Breast epithelium (tissue), 4 donors: ENCODE results near the gene C17orf113. TPM values are rescaled to one million over a fixed set of nuclear protein-coding genes. Genes with fewer than 3 reads are reported as not detected.
A peak's percentile ranks its signal among the peaks of the same experiment; 100 is the strongest.

Experiments
- DNase-seq, 2 donors: peaks; one replicate each; pipeline ENCODE4 v3.0.0-alpha.2; 2019; ENCODE audit warnings: low spot score in 2 of 2
- H3K27ac ChIP-seq, 2 donors: fragments of 200-600 bp; sonication (generic) in 1 of 2; one replicate each; pipeline ENCODE4 v1.5.1; 2016 to 2019; ENCODE audit warnings: mild to moderate bottlenecking in 1 of 2
- H3K27me3 ChIP-seq, 2 donors: fragments of 200-600 bp; sonication (generic) in 1 of 2; one replicate each; pipeline versions ENCODE4 v1.5.1 to v1.6.0; 2017 to 2019; ENCODE audit warnings: control low read depth in 1 of 2, mild to moderate bottlenecking in 1 of 2
- H3K36me3 ChIP-seq: fragments of 200-600 bp; one replicate; pipeline ENCODE4 v1.5.1; 2019
- H3K4me1 ChIP-seq, 2 donors: fragments of 200-600 bp; sonication (generic); one replicate each; pipeline ENCODE4 v1.5.1; 2016 to 2019; ENCODE audit warnings: control low read depth in 1 of 2
- H3K4me3 ChIP-seq, 3 donors: fragments of 200-600 bp; sonication (generic); 1 replicate in 2 of 3; 2 replicates in 1 of 3; pipeline ENCODE4 v1.5.1; 2016 to 2019; ENCODE audit warnings: mild to moderate bottlenecking in 3 of 3, moderate library complexity in 2 of 3
- H3K9me3 ChIP-seq, 2 donors: fragments of 200-600 bp; sonication (generic) in 1 of 2; one replicate each; pipeline ENCODE4 v1.5.1; 2016 to 2019; ENCODE audit warnings: control low read depth in 1 of 2
- POLR2A ChIP-seq: fragments of 450-650 bp; IDR thresholded peaks from one replicate; pipeline ENCODE4 v1.6.1; 2016; ENCODE audit warnings: antibody characterized with exemption, mild to moderate bottlenecking, moderate library complexity
- POLR2AphosphoS5 ChIP-seq, 3 donors: sonication (generic); formaldehyde crosslinking; IDR thresholded peaks; one replicate each; pipeline ENCODE4 v1.6.1; 2017; ENCODE audit warnings: antibody characterized with exemption in 3 of 3
- intact Hi-C: fragments of 100-400 bp; cut with DNase I; formaldehyde crosslinking; loops from one replicate; pipeline ENCODE4 v1.15.1; 2023; ENCODE audit warnings: low total_unique reads
- total RNA-seq, 3 donors: library from RNA; depleted of rRNA; stranded (reverse); fragments of >200 nt; gene quantifications; one replicate each; pipeline ENCODE4 v1.1.0, GENCODE V29; 2016
- TF ChIP-seq, protein P1 (sequence below), 3 donors: fragments of 450-650 bp; IDR thresholded peaks; one replicate each; pipeline ENCODE4 v1.5.1; 2016 to 2017; ENCODE audit warnings: antibody characterized with exemption in 3 of 3, mild to moderate bottlenecking in 3 of 3, moderate library complexity in 3 of 3

The C17orf113 gene
- total RNA-seq, 3 donors from 2014 or later: 1.3 to 4.0 (median 2.3) TPM

DNA sequence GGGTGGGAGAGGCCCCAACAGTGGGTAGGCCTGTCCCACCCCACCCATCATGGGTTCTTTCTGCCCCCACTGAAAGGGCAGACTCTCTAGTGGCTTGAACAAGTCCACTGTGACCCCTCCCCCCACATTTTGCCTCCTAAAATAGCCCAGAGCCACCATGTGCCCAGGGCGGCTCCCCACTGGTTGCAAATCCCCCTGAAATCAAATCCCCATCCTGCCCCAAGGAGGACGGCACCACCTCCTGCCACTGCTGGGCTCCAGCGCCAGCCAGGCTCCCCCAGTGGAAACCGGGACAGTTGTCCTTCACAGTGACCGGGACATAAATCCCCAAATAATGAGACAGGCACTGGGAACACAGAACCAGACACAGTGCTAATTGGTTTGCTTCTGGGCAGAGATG is 27.4 kb upstream of the C17orf113 start:
- no peaks in the 10 kb centered on the region for H3K36me3 ChIP-seq
- DNase-seq: no peak
- no peaks in the 10 kb centered on the region for H3K4me1 ChIP-seq
- TF ChIP-seq POLR2A (no peak), POLR2AphosphoS5 (IDR thresholded peaks at IDR 0.05) (no peak)
- TF ChIP-seq, protein P1, sequence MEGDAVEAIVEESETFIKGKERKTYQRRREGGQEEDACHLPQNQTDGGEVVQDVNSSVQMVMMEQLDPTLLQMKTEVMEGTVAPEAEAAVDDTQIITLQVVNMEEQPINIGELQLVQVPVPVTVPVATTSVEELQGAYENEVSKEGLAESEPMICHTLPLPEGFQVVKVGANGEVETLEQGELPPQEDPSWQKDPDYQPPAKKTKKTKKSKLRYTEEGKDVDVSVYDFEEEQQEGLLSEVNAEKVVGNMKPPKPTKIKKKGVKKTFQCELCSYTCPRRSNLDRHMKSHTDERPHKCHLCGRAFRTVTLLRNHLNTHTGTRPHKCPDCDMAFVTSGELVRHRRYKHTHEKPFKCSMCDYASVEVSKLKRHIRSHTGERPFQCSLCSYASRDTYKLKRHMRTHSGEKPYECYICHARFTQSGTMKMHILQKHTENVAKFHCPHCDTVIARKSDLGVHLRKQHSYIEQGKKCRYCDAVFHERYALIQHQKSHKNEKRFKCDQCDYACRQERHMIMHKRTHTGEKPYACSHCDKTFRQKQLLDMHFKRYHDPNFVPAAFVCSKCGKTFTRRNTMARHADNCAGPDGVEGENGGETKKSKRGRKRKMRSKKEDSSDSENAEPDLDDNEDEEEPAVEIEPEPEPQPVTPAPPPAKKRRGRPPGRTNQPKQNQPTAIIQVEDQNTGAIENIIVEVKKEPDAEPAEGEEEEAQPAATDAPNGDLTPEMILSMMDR (IDR thresholded peaks at IDR 0.05): no peak
- no peak overlapping the region for H3K4me3 ChIP-seq
- intact Hi-C loops: no loop called here
- no peak overlapping the region for H3K27ac ChIP-seq
- H3K27me3 ChIP-seq: peaks cover under 1 to 4% of the 10 kb centered on the region in 2 donors
- no peaks in the 10 kb centered on the region for H3K9me3 ChIP-seq

DNA sequence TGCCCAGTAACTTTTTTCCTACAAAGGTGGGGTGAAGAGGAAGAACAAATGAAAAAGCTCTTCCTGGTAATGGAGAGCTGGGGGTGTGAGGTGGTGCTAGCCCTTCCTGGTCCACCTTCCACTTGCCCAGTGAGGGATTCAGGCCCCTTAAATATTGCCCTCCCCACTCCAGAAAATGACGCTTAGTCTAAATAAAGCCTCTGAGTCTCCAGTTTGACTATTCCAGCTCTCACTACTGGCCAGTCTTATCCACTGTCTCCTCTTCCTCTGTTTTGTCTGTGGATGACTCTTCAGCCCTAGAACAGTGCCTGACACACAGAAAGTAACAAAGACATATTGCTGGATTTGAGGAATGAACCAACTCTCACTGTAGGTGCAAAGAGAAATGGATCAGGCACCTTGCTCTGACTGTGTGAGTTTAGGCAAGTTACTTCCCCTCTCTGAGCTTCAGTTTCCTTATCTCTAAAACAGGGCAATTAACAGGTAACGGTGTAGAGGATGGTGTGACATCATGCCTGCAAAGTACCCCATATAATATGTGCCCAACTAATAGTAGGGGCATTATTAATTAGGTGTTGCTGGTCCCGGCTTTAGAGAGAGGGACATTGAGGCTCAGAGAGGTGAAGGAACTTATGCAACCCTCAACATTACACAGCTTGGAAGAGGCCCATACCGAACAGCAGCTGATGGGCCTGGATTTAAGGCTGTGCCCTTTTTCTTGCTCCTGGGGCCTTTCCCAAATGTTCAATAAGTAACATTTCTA is 26.6 kb upstream of the C17orf113 start:
- Histone ChIP-seq H3K36me3 (no peaks in the 10 kb centered on the region), H3K4me3 (no peak overlapping the region), H3K27ac (no peak overlapping the region), H3K27me3 (peaks cover 4 to 8% of the 10 kb centered on the region in 2 donors), H3K4me1 (no peaks in the 10 kb centered on the region), H3K9me3 (no peaks in the 10 kb centered on the region)
- TF ChIP-seq POLR2AphosphoS5 (IDR thresholded peaks at IDR 0.05): no peak
- TF ChIP-seq, protein P1 (IDR thresholded peaks at IDR 0.05): no peak
- intact Hi-C loops: no loop called here
- DNase-seq: no peak

DNA sequence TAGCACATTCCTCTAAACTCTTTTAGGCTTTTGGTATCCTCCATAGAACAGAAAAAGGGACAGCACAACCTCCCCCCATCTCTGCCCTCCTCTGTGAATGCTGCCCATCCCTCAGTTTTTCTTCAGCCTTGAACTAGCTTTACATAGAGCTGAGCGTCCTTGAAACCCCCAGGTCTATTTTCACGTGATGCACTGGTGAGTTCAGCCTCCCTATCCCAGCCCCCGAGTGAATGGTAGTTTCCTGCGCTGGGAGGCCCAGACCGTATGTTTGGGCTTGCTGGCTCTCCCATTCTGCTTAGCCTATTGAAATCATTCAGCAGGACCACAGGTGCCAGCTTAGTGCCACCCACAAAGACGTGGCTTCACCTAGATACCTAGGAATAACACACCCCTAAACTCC is 25.4 kb upstream of the C17orf113 start:
- intact Hi-C loops: no loop called here
- TF ChIP-seq POLR2AphosphoS5 (IDR thresholded peaks at IDR 0.05): no peak
- no peak for TF ChIP-seq POLR2A
- TF ChIP-seq, protein P1 (IDR thresholded peaks at IDR 0.05): no peak
- H3K27me3 ChIP-seq: peaks cover 4 to 10% of the 10 kb centered on the region in 2 donors
- H3K9me3 ChIP-seq: no peaks in the 10 kb centered on the region
- H3K4me1 ChIP-seq: no peaks in the 10 kb centered on the region
- no peak overlapping the region for H3K27ac ChIP-seq
- H3K36me3 ChIP-seq: no peaks in the 10 kb centered on the region
- no peak for DNase-seq
- no peak overlapping the region for H3K4me3 ChIP-seq

DNA sequence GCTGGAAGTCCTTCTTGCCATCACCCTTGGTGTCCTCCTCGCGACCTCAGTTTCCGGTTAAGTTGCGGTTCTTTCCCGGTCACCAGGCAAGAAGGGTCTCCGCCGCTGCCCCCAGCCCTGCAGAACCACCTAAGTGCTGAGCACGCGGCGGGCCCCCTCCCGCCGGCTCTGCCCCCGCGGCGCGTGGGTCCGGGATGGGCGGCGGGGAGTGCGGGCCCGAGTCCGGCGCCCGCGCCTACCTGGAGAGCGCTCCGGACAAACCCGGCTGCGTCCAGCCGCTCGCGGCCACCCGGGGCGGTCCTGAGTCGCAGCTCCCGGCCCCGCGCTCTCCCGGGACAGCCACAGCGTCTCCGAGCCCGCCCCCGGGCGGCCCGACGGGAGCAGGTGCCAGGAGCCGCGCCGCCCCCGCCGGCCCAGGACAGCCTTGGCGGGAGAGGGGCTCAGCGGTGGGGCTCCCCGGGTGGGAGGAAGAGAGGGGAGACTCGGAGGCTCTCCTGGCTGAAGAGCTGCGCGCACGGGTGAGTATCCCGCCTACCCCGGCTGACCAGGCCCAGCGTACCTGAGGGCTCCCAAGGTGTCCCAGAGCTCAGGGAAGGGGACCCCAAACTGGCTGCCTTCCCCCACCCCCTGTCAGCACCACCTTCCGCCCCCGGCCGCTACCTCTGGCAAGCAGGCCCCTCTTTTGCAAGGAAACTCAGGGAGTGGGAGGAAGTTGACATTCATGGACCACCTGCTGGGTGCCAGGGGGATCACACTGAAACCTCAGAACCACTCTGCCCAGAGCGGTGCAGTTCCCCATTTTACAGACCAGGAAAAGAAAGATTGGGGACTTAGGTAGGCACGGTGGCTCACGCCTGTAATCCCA is 22.2 kb upstream of the C17orf113 start:
- no peaks in the 10 kb centered on the region for H3K4me1 ChIP-seq
- no peak overlapping the region for H3K27ac ChIP-seq
- intact Hi-C loops: no loop called here
- H3K9me3 ChIP-seq: no peaks in the 10 kb centered on the region
- no peak for DNase-seq
- TF ChIP-seq, protein P1 (IDR thresholded peaks at IDR 0.05): no peak
- H3K27me3 ChIP-seq: peaks cover 4 to 10% of the 10 kb centered on the region in 2 donors
- no peaks in the 10 kb centered on the region for H3K36me3 ChIP-seq
- peak overlapping the region; percentile 18 to 66 (median 45) for H3K4me3 ChIP-seq

DNA sequence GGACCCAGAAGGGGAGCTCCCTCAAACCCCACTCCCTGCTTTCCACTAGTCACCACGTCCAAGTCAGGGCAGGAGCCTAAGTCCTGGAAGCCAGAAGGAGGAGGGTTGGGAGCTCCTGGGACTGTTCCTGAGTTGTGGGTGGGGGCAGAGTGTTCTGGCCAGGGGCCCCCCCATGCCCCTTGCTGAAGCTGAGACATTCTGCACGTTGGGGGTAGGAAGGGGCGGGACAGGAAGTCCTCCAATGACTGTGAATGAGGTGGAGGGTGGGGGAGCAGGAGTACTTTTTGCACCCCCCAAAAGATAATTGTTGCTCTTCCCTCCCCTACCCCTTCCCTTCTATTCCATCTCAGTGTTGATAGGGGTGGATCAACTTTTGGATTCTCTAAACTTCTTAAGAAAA is 21.4 kb upstream of the C17orf113 start:
- peak overlapping the region in 2 of 3 donors; percentile 45 to 66 for H3K4me3 ChIP-seq
- no peaks in the 10 kb centered on the region for H3K4me1 ChIP-seq
- H3K27ac ChIP-seq: no peak overlapping the region
- intact Hi-C loops: loop anchor here (2.0 kb wide), 1 partner anchor 331 kb away; no protein-coding TSS in a partner anchor
- H3K36me3 ChIP-seq: no peaks in the 10 kb centered on the region
- no peak for DNase-seq
- H3K9me3 ChIP-seq: no peaks in the 10 kb centered on the region
- TF ChIP-seq, protein P1 (IDR thresholded peaks at IDR 0.05): no peak
- TF ChIP-seq POLR2A: no peak
- peaks cover 4 to 10% of the 10 kb centered on the region in 2 donors for H3K27me3 ChIP-seq
